ENCODE data around the gene HYI. TPM values are rescaled to one million over a fixed set of nuclear protein-coding genes. Genes with fewer than 3 reads are reported as not detected.
A peak's percentile ranks its signal among the peaks of the same experiment; 100 is the strongest.

HYI gene
- total and polyA plus RNA-seq, 3 experiments from 2014 or later, result 2.4 to 5.7 (median 5.5) TPM

GRCh38 chr1:43434256-43434655 lies 19.5 kb downstream of the HYI start:
- DNase-seq, result peak in 1 of 5 donors; percentile 26
- no peaks in the 10 kb centered on the region for H3K9me3 ChIP-seq (ENCODE audit: low read length)
- no peaks in the 10 kb centered on the region for H3K4me1 ChIP-seq (ENCODE audit: insufficient read depth, low read length)
- Mint-ChIP-seq H3K9me3 (no peaks in the 10 kb centered on the region), H3K27me3 (no peaks in the 10 kb centered on the region), H3K36me3 (peaks cover 9 to 90% (median 20%) of the 10 kb centered on the region in 3 donors), H3K4me3 (no peak overlapping the region), H3K27ac (peak overlapping the region in 2 of 8 donors; percentile 0 to 30), H3K4me1 (no peaks in the 10 kb centered on the region)
- no peak overlapping the region for H3K4me3 ChIP-seq (ENCODE audit: low read length)
- H3K27ac ChIP-seq (ENCODE audit: low read depth, low read length), result no peak overlapping the region
- POLR2A ChIA-PET, result no interaction called here
- no peaks in the 10 kb centered on the region for H3K27me3 ChIP-seq (ENCODE audit: insufficient read depth, low read length, poor library complexity, severe bottlenecking)
- H3K36me3 ChIP-seq (ENCODE audit: insufficient read depth, low read length), result peaks cover 37% of the 10 kb centered on the region
- CTCF ChIA-PET, result no interaction called here

GRCh38 chr1:43432907-43433306 lies 20.8 kb downstream of the HYI start:
- Histone ChIP-seq H3K36me3 (ENCODE audit: insufficient read depth, low read length) (peaks cover 48% of the 10 kb centered on the region), H3K9me3 (ENCODE audit: low read length) (no peaks in the 10 kb centered on the region), H3K27me3 (ENCODE audit: insufficient read depth, low read length, poor library complexity, severe bottlenecking) (no peaks in the 10 kb centered on the region), H3K4me3 (ENCODE audit: low read length) (no peak overlapping the region), H3K4me1 (ENCODE audit: insufficient read depth, low read length) (no peaks in the 10 kb centered on the region), H3K27ac (ENCODE audit: low read depth, low read length) (no peak overlapping the region)
- H3K27ac Mint-ChIP-seq, result peak overlapping the region in 2 of 8 donors; percentile 29 to 36
- DNase-seq, result peak in 1 of 5 donors; percentile 33
- peaks cover 14 to 90% (median 18%) of the 10 kb centered on the region in 3 donors for H3K36me3 Mint-ChIP-seq
- no peaks in the 10 kb centered on the region for H3K27me3 Mint-ChIP-seq
- no peak overlapping the region for H3K4me3 Mint-ChIP-seq
- ChIA-PET CTCF (interaction anchor here (1.2 kb wide), 1 partner anchor 18 kb away, joined by 3 read pairs; no protein-coding TSS in a partner anchor), POLR2A (no interaction called here)
- H3K9me3 Mint-ChIP-seq, result no peaks in the 10 kb centered on the region
- no peaks in the 10 kb centered on the region for H3K4me1 Mint-ChIP-seq

GRCh38 chr1:43432171-43432860 lies 21.4 kb downstream of the HYI start:
- Mint-ChIP-seq H3K4me1 (no peaks in the 10 kb centered on the region), H3K36me3 (peaks cover 14 to 90% (median 21%) of the 10 kb centered on the region in 3 donors), H3K27ac (peak overlapping the region in 2 of 8 donors; percentile 29 to 36), H3K4me3 (no peak overlapping the region), H3K9me3 (no peaks in the 10 kb centered on the region), H3K27me3 (no peaks in the 10 kb centered on the region)
- no peaks in the 10 kb centered on the region for H3K27me3 ChIP-seq (ENCODE audit: insufficient read depth, low read length, poor library complexity, severe bottlenecking)
- H3K4me3 ChIP-seq (ENCODE audit: low read length), result no peak overlapping the region
- POLR2A ChIA-PET, result no interaction called here
- H3K36me3 ChIP-seq (ENCODE audit: insufficient read depth, low read length), result peaks cover 53% of the 10 kb centered on the region
- H3K9me3 ChIP-seq (ENCODE audit: low read length), result no peaks in the 10 kb centered on the region
- DNase-seq, result no peak
- CTCF ChIA-PET, result interaction anchor here (1.2 kb wide), 1 partner anchor 18 kb away, joined by 3 read pairs; no protein-coding TSS in a partner anchor
- H3K27ac ChIP-seq (ENCODE audit: low read depth, low read length), result no peak overlapping the region
- no peaks in the 10 kb centered on the region for H3K4me1 ChIP-seq (ENCODE audit: insufficient read depth, low read length)

- Mint-ChIP-seq H3K27ac (peak overlapping the region in 1 of 8 donors; percentile 86), H3K36me3 (peaks cover 16 to 93% (median 26%) of the 10 kb centered on the region in 3 donors), H3K4me3 (no peak overlapping the region), H3K27me3 (no peaks in the 10 kb centered on the region), H3K4me1 (peaks cover 0 to 2% (median 0%) of the 10 kb centered on the region in 3 donors), H3K9me3 (no peaks in the 10 kb centered on the region)
- Histone ChIP-seq H3K36me3 (ENCODE audit: insufficient read depth, low read length) (peaks cover 55% of the 10 kb centered on the region), H3K4me3 (ENCODE audit: low read length) (no peak overlapping the region), H3K27ac (ENCODE audit: low read depth, low read length) (no peak overlapping the region), H3K4me1 (ENCODE audit: insufficient read depth, low read length) (no peaks in the 10 kb centered on the region), H3K27me3 (ENCODE audit: insufficient read depth, low read length, poor library complexity, severe bottlenecking) (no peaks in the 10 kb centered on the region), H3K9me3 (ENCODE audit: low read length) (no peaks in the 10 kb centered on the region)
- DNase-seq, result no peak
- ChIA-PET CTCF (no interaction called here), POLR2A (no interaction called here)
Observed at GRCh38 chr1:43431676-43432075, 22.1 kb downstream of the HYI start.

- peaks cover 63% of the 10 kb centered on the region for H3K36me3 ChIP-seq (ENCODE audit: insufficient read depth, low read length)
- H3K4me3 ChIP-seq (ENCODE audit: low read length), result no peak overlapping the region
- no peaks in the 10 kb centered on the region for H3K27me3 ChIP-seq (ENCODE audit: insufficient read depth, low read length, poor library complexity, severe bottlenecking)
- POLR2A ChIA-PET, result no interaction called here
- no peaks in the 10 kb centered on the region for H3K9me3 Mint-ChIP-seq
- no peak overlapping the region for H3K27ac ChIP-seq (ENCODE audit: low read depth, low read length)
- H3K4me1 Mint-ChIP-seq, result peaks cover 0 to 2% (median 0%) of the 10 kb centered on the region in 3 donors
- peak overlapping the region in 2 of 8 donors; percentile 40 to 76 for H3K27ac Mint-ChIP-seq
- H3K4me3 Mint-ChIP-seq, result no peak overlapping the region
- H3K4me1 ChIP-seq (ENCODE audit: insufficient read depth, low read length), result no peaks in the 10 kb centered on the region
- DNase-seq, result no peak
- CTCF ChIA-PET, result no interaction called here
- peaks cover 17 to 96% (median 26%) of the 10 kb centered on the region in 3 donors for H3K36me3 Mint-ChIP-seq
- no peaks in the 10 kb centered on the region for H3K9me3 ChIP-seq (ENCODE audit: low read length)
- no peaks in the 10 kb centered on the region for H3K27me3 Mint-ChIP-seq
Observed at GRCh38 chr1:43430831-43431230, 22.9 kb downstream of the HYI start.

GRCh38 chr1:43427941-43428340 lies 25.8 kb downstream of the HYI start:
- Histone ChIP-seq H3K4me1 (ENCODE audit: insufficient read depth, low read length) (no peaks in the 10 kb centered on the region), H3K36me3 (ENCODE audit: insufficient read depth, low read length) (peaks cover 74% of the 10 kb centered on the region), H3K27me3 (ENCODE audit: insufficient read depth, low read length, poor library complexity, severe bottlenecking) (no peaks in the 10 kb centered on the region), H3K4me3 (ENCODE audit: low read length) (no peak overlapping the region), H3K27ac (ENCODE audit: low read depth, low read length) (no peak overlapping the region), H3K9me3 (ENCODE audit: low read length) (no peaks in the 10 kb centered on the region)
- no peak for DNase-seq
- Mint-ChIP-seq H3K4me1 (peaks cover 0 to 2% (median 0%) of the 10 kb centered on the region in 3 donors), H3K9me3 (no peaks in the 10 kb centered on the region), H3K27ac (peak overlapping the region in 1 of 8 donors; percentile 40), H3K4me3 (no peak overlapping the region), H3K36me3 (peaks cover 19 to 97% (median 21%) of the 10 kb centered on the region in 3 donors), H3K27me3 (no peaks in the 10 kb centered on the region)
- CTCF ChIA-PET, result no interaction called here
- POLR2A ChIA-PET, result no interaction called here

GRCh38 chr1:43427524-43427923 lies 26.2 kb downstream of the HYI start:
- POLR2A ChIA-PET, result no interaction called here
- H3K27me3 Mint-ChIP-seq, result no peaks in the 10 kb centered on the region
- peaks cover 19 to 96% (median 21%) of the 10 kb centered on the region in 3 donors for H3K36me3 Mint-ChIP-seq
- peaks cover 0 to 2% (median 0%) of the 10 kb centered on the region in 3 donors for H3K4me1 Mint-ChIP-seq
- Histone ChIP-seq H3K4me1 (ENCODE audit: insufficient read depth, low read length) (no peaks in the 10 kb centered on the region), H3K27ac (ENCODE audit: low read depth, low read length) (no peak overlapping the region), H3K27me3 (ENCODE audit: insufficient read depth, low read length, poor library complexity, severe bottlenecking) (no peaks in the 10 kb centered on the region), H3K36me3 (ENCODE audit: insufficient read depth, low read length) (peaks cover 70% of the 10 kb centered on the region), H3K4me3 (ENCODE audit: low read length) (no peak overlapping the region), H3K9me3 (ENCODE audit: low read length) (no peaks in the 10 kb centered on the region)
- CTCF ChIA-PET, result interaction anchor here (0.5 to 0.9 kb wide), 2 partner anchors 13 to 354 kb away, joined by 3 read pairs; no protein-coding TSS in a partner anchor
- H3K4me3 Mint-ChIP-seq, result no peak overlapping the region
- H3K9me3 Mint-ChIP-seq, result no peaks in the 10 kb centered on the region
- no peak for DNase-seq
- H3K27ac Mint-ChIP-seq, result peak overlapping the region in 1 of 8 donors; percentile 40

GRCh38 chr1:43426221-43426620 lies 27.5 kb downstream of the HYI start:
- no peak overlapping the region for H3K27ac ChIP-seq (ENCODE audit: low read depth, low read length)
- H3K4me1 ChIP-seq (ENCODE audit: insufficient read depth, low read length), result no peaks in the 10 kb centered on the region
- Mint-ChIP-seq H3K27ac (no peak overlapping the region), H3K27me3 (peaks cover 0 to 2% of the 10 kb centered on the region in 2 donors), H3K4me1 (peaks cover 0 to 2% (median 0%) of the 10 kb centered on the region in 3 donors), H3K36me3 (peaks cover 14 to 95% (median 17%) of the 10 kb centered on the region in 3 donors), H3K9me3 (no peaks in the 10 kb centered on the region), H3K4me3 (no peak overlapping the region)
- CTCF ChIA-PET, result no interaction called here
- DNase-seq, result no peak
- no peaks in the 10 kb centered on the region for H3K9me3 ChIP-seq (ENCODE audit: low read length)
- POLR2A ChIA-PET, result no interaction called here
- no peak overlapping the region for H3K4me3 ChIP-seq (ENCODE audit: low read length)
- peaks cover 69% of the 10 kb centered on the region for H3K36me3 ChIP-seq (ENCODE audit: insufficient read depth, low read length)
- no peaks in the 10 kb centered on the region for H3K27me3 ChIP-seq (ENCODE audit: insufficient read depth, low read length, poor library complexity, severe bottlenecking)
